DOHH2 (cell line): ENCODE measurements around the gene MRPL48.

Experiments
- CTCF ChIP-seq: fragments of 200-600 bp; sonication (generic); IDR thresholded peaks from one replicate; pipeline ENCODE4 v1.5.1; 2014; ENCODE audit warnings: antibody characterized with exemption, mild to moderate bottlenecking, low read depth, low read length; ENCODE audit not compliant: poor library complexity, severe bottlenecking
- EZH2phosphoT487 ChIP-seq: fragments of 200-600 bp; sonication (generic); IDR thresholded peaks from 2 replicates; pipeline ENCODE4 v1.6.1; 2017; ENCODE audit warnings: borderline replicate concordance, mild to moderate bottlenecking, antibody characterized with exemption, low read length, moderate library complexity, mixed read lengths

- TF ChIP-seq CTCF: no peak
- TF ChIP-seq EZH2phosphoT487: no peak
Measured at GRCh38 chr11:73801136-73801535, 13.5 kb downstream of the MRPL48 start.
